ENCODE measurements around the gene PHKA2. TPM values are rescaled to one million over a fixed set of nuclear protein-coding genes. Genes with fewer than 3 reads are reported as not detected.

Gene PHKA2
- total and polyA plus RNA-seq, 2 of the 4 experiments (the other 2 are of a cell fraction): 10.0 to 21.5 TPM

DNA sequence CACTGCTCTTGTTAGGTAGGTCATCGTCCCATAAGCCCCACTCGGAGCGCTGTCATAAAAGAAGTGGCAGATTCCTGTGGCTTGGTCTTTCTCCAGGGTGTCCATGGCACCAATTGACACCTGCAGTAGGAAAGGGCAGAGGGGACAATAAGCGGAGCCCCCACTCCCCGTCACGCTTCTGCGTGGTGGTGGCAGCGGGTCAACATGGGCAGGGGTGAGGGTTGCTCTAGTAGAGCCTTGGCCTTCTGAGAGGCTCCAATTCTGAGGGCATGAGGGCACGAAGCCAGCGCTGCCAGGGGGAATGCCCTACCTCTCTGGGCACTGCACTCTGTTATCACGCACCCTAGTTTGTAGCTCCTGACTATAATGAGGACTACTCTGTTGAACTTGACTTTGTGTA is 90.4 kb downstream of the PHKA2 start:
- intact Hi-C loops (cut with micrococcal nuclease): no loop called here
- Histone ChIP-seq H3K4me1 (ENCODE audit: control insufficient read depth, insufficient read depth, low read length) (no peaks in the 10 kb centered on the region), H3K4ac (ENCODE audit: low read depth, low read length) (no peak overlapping the region), H4K5ac (ENCODE audit: low read depth, low read length) (no peak overlapping the region), H2BK20ac (ENCODE audit: low read depth, low read length) (no peak overlapping the region), H3K9ac (ENCODE audit: low read depth, low read length) (no peak overlapping the region), H3K36me3 (ENCODE audit: control insufficient read depth, insufficient read depth, low read length) (peaks cover 2% of the 10 kb centered on the region; the same call in 1 of the 2 replicates), H2BK120ac (ENCODE audit: low read depth, low read length) (no peak overlapping the region), H2BK5ac (ENCODE audit: low read depth, low read length, poor library complexity, severe bottlenecking) (no peak overlapping the region), H2BK15ac (ENCODE audit: low read depth, low read length) (no peak overlapping the region), H3K4me2 (ENCODE audit: low read depth, low read length) (no peak overlapping the region), H4K8ac (ENCODE audit: low read depth in 2 of 2, low read length in 2 of 2) (no peak overlapping the region), H2AK9ac (replicated peaks; ENCODE audit: low read depth, low read length, poor library complexity) (no peak overlapping the region), H3K56ac (ENCODE audit: extremely low read depth, insufficient read depth, low read length) (no peak overlapping the region), H3K14ac (replicated peaks; ENCODE audit: low read depth, low read length) (no peak overlapping the region), H3K9me1 (ENCODE audit: insufficient read depth, low read length) (no peaks in the 10 kb centered on the region), H3K27me3 (ENCODE audit: control insufficient read depth, insufficient read depth, low read length) (no peaks in the 10 kb centered on the region), H3K9me3 (ENCODE audit: control insufficient read depth, insufficient read depth, low read length) (no peaks in the 10 kb centered on the region), H4K91ac (ENCODE audit: insufficient read depth, low read depth, low read length) (no peak overlapping the region), H2AFZ (replicated peaks; ENCODE audit: low read length, poor library complexity) (no peak overlapping the region), H3K27ac (ENCODE audit: insufficient read depth, low read length) (no peak overlapping the region), H2AK5ac (ENCODE audit: low read depth, low read length) (no peak overlapping the region), H3K23ac (ENCODE audit: low read depth, low read length) (no peak overlapping the region), H3K18ac (ENCODE audit: low read depth, low read length) (no peak overlapping the region), H4K20me1 (ENCODE audit: insufficient read depth, low read length) (no peaks in the 10 kb centered on the region), H3K79me1 (ENCODE audit: low read depth in 1 of 2, low read length in 2 of 2) (no peaks in the 10 kb centered on the region), H3K4me3 (ENCODE audit: insufficient read depth, low read depth, low read length) (no peak overlapping the region)
- POLR2A ChIA-PET (ENCODE audit: unreplicated experiment): no interaction called here
- ATAC-seq (ENCODE audit: low read depth) (no peak), DNase-seq (no peak)
- in situ Hi-C loops (cut with MboI; ENCODE audit: low sequenced_read_pairs): loop anchor here (10.0 kb wide), 1 partner anchor 499 kb away; no protein-coding TSS in a partner anchor
- TF ChIP-seq MAZ (IDR thresholded peaks at IDR 0.05; ENCODE audit: borderline replicate concordance, low read depth, low read length) (no peak), RFX5 (IDR thresholded peaks at IDR 0.05; ENCODE audit: low read depth, low read length) (no peak), RAD21 (IDR thresholded peaks at IDR 0.05; ENCODE audit: low read length) (no peak), POLR2A (IDR thresholded peaks at IDR 0.05; ENCODE audit: low read depth, low read length) (no peak), MAFK (IDR thresholded peaks at IDR 0.05; ENCODE audit: low read depth, low read length) (no peak), MXI1 (IDR thresholded peaks at IDR 0.05; ENCODE audit: borderline replicate concordance, low read depth, low read length) (no peak), FOS (IDR thresholded peaks at IDR 0.05; ENCODE audit: low read depth, low read length) (no peak), BHLHE40 (IDR thresholded peaks at IDR 0.05; ENCODE audit: low read depth, low read length) (no peak), CHD1 (IDR thresholded peaks at IDR 0.05; ENCODE audit: low read depth, low read length) (no peak), USF2 (IDR thresholded peaks at IDR 0.05; ENCODE audit: low read depth, low read length) (no peak), NFE2L2 (IDR thresholded peaks at IDR 0.05; ENCODE audit: low read depth, low read length) (no peak), RCOR1 (IDR thresholded peaks at IDR 0.05; ENCODE audit: insufficient replicate concordance, low read length) (no peak)
- TF ChIP-seq, protein P1, sequence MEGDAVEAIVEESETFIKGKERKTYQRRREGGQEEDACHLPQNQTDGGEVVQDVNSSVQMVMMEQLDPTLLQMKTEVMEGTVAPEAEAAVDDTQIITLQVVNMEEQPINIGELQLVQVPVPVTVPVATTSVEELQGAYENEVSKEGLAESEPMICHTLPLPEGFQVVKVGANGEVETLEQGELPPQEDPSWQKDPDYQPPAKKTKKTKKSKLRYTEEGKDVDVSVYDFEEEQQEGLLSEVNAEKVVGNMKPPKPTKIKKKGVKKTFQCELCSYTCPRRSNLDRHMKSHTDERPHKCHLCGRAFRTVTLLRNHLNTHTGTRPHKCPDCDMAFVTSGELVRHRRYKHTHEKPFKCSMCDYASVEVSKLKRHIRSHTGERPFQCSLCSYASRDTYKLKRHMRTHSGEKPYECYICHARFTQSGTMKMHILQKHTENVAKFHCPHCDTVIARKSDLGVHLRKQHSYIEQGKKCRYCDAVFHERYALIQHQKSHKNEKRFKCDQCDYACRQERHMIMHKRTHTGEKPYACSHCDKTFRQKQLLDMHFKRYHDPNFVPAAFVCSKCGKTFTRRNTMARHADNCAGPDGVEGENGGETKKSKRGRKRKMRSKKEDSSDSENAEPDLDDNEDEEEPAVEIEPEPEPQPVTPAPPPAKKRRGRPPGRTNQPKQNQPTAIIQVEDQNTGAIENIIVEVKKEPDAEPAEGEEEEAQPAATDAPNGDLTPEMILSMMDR (conservative IDR thresholded peaks at IDR 0.05; ENCODE audit: low read depth, low read length): no peak
- dilution Hi-C loops (cut with HindIII; ENCODE audit: low sequenced_read_pairs, unreplicated experiment): no loop called here
- no TSS peak for BruUV-seq (replicated peaks)
- CTCF ChIA-PET: no interaction called here
- WGBS, 2 experiments (ENCODE audit: extremely low coverage in 2 of 2, insufficient read length in 1 of 2): 100% methylated on average over 1 of the region's 11 CpGs; no CpG with 5 or more reads in 1 of the 2 experiments
